ENCODE measurements around the gene ADAMTS1.

DNA sequence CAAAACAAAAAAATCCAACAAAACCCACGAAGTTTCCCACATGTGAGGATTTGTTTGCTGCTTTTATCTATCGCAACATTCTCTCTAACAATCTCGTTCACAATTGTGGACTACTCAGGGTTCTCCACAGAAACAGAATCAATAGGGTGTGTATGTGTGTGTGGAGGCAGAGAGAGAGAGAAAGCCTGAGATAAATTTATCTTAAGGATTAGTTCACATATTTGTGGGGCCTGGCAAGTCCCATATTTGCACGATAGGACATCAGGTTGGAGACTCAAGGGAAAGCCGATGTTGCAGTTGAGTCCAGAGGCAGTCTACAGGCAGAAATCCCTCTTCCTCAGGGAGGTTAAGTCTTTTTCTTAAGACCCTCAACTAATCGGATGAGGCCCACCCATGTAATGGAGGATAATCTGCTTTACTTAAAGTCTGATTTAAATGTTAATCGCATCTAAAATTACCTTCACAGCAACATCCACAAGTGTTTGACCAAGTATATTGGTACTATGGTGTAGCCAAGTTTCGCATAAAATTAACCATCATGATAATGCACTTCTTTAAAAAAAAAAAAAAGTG lies 31.7 kb downstream of the ADAMTS1 start:
- TF ChIP-seq, protein P1, sequence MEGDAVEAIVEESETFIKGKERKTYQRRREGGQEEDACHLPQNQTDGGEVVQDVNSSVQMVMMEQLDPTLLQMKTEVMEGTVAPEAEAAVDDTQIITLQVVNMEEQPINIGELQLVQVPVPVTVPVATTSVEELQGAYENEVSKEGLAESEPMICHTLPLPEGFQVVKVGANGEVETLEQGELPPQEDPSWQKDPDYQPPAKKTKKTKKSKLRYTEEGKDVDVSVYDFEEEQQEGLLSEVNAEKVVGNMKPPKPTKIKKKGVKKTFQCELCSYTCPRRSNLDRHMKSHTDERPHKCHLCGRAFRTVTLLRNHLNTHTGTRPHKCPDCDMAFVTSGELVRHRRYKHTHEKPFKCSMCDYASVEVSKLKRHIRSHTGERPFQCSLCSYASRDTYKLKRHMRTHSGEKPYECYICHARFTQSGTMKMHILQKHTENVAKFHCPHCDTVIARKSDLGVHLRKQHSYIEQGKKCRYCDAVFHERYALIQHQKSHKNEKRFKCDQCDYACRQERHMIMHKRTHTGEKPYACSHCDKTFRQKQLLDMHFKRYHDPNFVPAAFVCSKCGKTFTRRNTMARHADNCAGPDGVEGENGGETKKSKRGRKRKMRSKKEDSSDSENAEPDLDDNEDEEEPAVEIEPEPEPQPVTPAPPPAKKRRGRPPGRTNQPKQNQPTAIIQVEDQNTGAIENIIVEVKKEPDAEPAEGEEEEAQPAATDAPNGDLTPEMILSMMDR (IDR thresholded peaks at IDR 0.05) = no peak
- no peak for TF ChIP-seq EZH2 (IDR thresholded peaks at IDR 0.05; ENCODE audit: borderline replicate concordance, insufficient read depth, low read depth, low read length, poor library complexity, severe bottlenecking)

Measured in B cell (primary cell).